K562 (cell line): ENCODE measurements around the gene TMEM135. TPM values are rescaled to one million over a fixed set of nuclear protein-coding genes. Genes with fewer than 3 reads are reported as not detected.

Experiments used
- ATAC-seq: fragments of 200-7000 bp; cut with Tn5 transposase; 3 replicates; pipeline ENCODE4 v1.9.1; 2020; ENCODE audit warnings: moderate library complexity
- BruUV-seq: library from RNA; stranded (reverse); fragments of 400-500 nt; replicated peaks from 2 replicates; lab custom pipeline; 2021; lab: Mats Ljungman, UMichigan
- CTCF ChIA-PET: fragments of 300-600 bp; formaldehyde crosslinking; extraction: SDS; loops from one replicate; lab custom pipeline; 2021; ENCODE audit warnings: low intra/inter-chr PET ratio; lab: Yijun Ruan, JAX
- POLR2A ChIA-PET: fragments of 300-600, 350-650 bp; sonication (Branson Sonifier 250); formaldehyde crosslinking; extraction: SDS; loops from one replicate; lab custom pipeline; 2021; ENCODE audit warnings: antibody characterized with exemption, inconsistent platforms; lab: Yijun Ruan, JAX
- DNase-seq, 4 experiments: peaks; one replicate each; pipeline versions ENCODE4 v3.0.0 to v3.0.0-alpha.2; 2011 to 2018; ENCODE audit warnings: low spot score in 3 of 4, mixed read lengths in 3 of 4; ENCODE audit errors: extremely low read depth in 1 of 4
- FAIRE-seq: peaks from 2 replicates; lab custom pipeline; 2011; peaks lifted over from hg19 to GRCh38; lab: Jason Lieb, UNC
- H2AFZ ChIP-seq: 2 replicates; pipeline ENCODE4 v1.6.0; 2011; ENCODE audit warnings: low read depth, low read length, control low read depth, inconsistent platforms
- H3K27ac ChIP-seq: fragments of 200-600 bp; 3 replicates; pipeline ENCODE4 v1.8.0; 2011; ENCODE audit warnings: low read depth, mild to moderate bottlenecking, control low read depth, inconsistent platforms, low read length, moderate library complexity, mixed read lengths; ENCODE audit errors: extremely low read depth
- H3K27me3 ChIP-seq, 2 experiments: fragments of 300-600 bp in 1 of 2; 2 replicates in 1 of 2; 3 replicates in 1 of 2; pipeline versions ENCODE4 v1.6.0 to v1.8.0; 2011; ENCODE audit warnings: inconsistent platforms in 2 of 2, low read length in 2 of 2, mild to moderate bottlenecking in 1 of 2, mixed read lengths in 1 of 2, moderate library complexity in 1 of 2; ENCODE audit not compliant: control insufficient read depth in 2 of 2, insufficient read depth in 2 of 2
- H3K36me3 ChIP-seq: fragments of 300-600 bp; 3 replicates; pipeline ENCODE4 v1.8.0; 2011; ENCODE audit warnings: mild to moderate bottlenecking, low read length, inconsistent platforms; ENCODE audit not compliant: control insufficient read depth, insufficient read depth
- H3K4me1 ChIP-seq, 2 experiments: fragments of 200-600 bp in 1 of 2; replicated peaks in 1 of 2; 2 replicates in 1 of 2; 3 replicates in 1 of 2; pipeline versions ENCODE4 v1.5.1 to v1.8.0; 2011; ENCODE audit warnings: inconsistent platforms in 2 of 2, low read length in 2 of 2, mild to moderate bottlenecking in 1 of 2, mixed read lengths in 1 of 2, moderate library complexity in 1 of 2; ENCODE audit not compliant: control insufficient read depth in 2 of 2, insufficient read depth in 2 of 2
- H3K4me2 ChIP-seq: 2 replicates; pipeline ENCODE4 v1.6.1; 2011; ENCODE audit warnings: low read length, control low read depth, inconsistent platforms, mixed read lengths; ENCODE audit not compliant: insufficient read depth
- H3K4me3 ChIP-seq: fragments of 200-600 bp; sonication (generic), shearing (Covaris generic); 2 replicates; pipeline ENCODE4 v1.5.1; 2016; ENCODE audit warnings: control low read depth, inconsistent platforms
- H3K79me2 ChIP-seq: fragments of 200-600 bp; 3 replicates; pipeline ENCODE4 v1.8.0; 2011; ENCODE audit warnings: low read length, inconsistent platforms; ENCODE audit not compliant: control insufficient read depth, insufficient read depth
- H3K9ac ChIP-seq, 2 experiments: 2 replicates each; pipeline versions ENCODE4 v1.6.0 to v1.6.1; 2011; ENCODE audit warnings: low read depth in 2 of 2, low read length in 2 of 2, control low read depth in 1 of 2, inconsistent platforms in 1 of 2, mild to moderate bottlenecking in 1 of 2, mixed read lengths in 1 of 2; ENCODE audit not compliant: insufficient read depth in 1 of 2
- H3K9me1 ChIP-seq: one replicate; pipeline ENCODE4 v1.6.0; 2011; ENCODE audit warnings: inconsistent platforms, mild to moderate bottlenecking, low read length, moderate library complexity; ENCODE audit not compliant: control insufficient read depth, insufficient read depth
- H3K9me3 ChIP-seq: replicated peaks from 2 replicates; pipeline ENCODE4 v1.5.1; 2011; ENCODE audit warnings: low read depth, low read length, inconsistent platforms; ENCODE audit not compliant: control insufficient read depth, insufficient read depth
- H4K20me1 ChIP-seq: replicated peaks from 2 replicates; pipeline ENCODE4 v1.6.1; 2011; ENCODE audit warnings: low read length, inconsistent platforms, mixed read lengths; ENCODE audit not compliant: control insufficient read depth, insufficient read depth
- ATF1 ChIP-seq, 2 experiments: fragments of 450-650 bp in 1 of 2; IDR thresholded peaks; 2 replicates each; pipeline ENCODE4 v1.6.1; 2016; ENCODE audit warnings: missing compliant biosample characterization in 1 of 2, missing genetic modification characterization in 1 of 2
- ATF7 ChIP-seq: fragments of 450-650 bp; IDR thresholded peaks from 2 replicates; pipeline ENCODE4 v1.7.1; 2014; ENCODE audit warnings: mild to moderate bottlenecking, moderate library complexity
- CBFA2T3 ChIP-seq: fragments of 450-650 bp; IDR thresholded peaks from 2 replicates; pipeline ENCODE4 v1.6.1; 2017
- CEBPB ChIP-seq: fragments of 450-650 bp; IDR thresholded peaks from 2 replicates; pipeline ENCODE4 v1.6.1; 2016; ENCODE audit warnings: missing genetic modification characterization, missing compliant biosample characterization
- CEBPG ChIP-seq, 3 experiments: fragments of 200-800 bp in 1 of 3; sonication (Bioruptor generic) in 1 of 3; sonication (generic) in 1 of 3; formaldehyde crosslinking in 1 of 3; IDR thresholded peaks in 2 of 3; conservative IDR thresholded peaks in 1 of 3; 2 replicates each; pipeline versions ENCODE4 v1.6.1 to v1.8.0; 2016 to 2022; ENCODE audit warnings: missing compliant biosample characterization in 2 of 3, missing genetic modification characterization in 2 of 3, mild to moderate bottlenecking in 1 of 3, missing genetic modification reagents in 1 of 3
- CXXC5 ChIP-seq: fragments of 250-450 bp; sonication (Bioruptor Pico); IDR thresholded peaks from 2 replicates; pipeline ENCODE4 v1.8.0; 2022; ENCODE audit warnings: inconsistent platforms, mild to moderate bottlenecking, moderate library complexity
- ELF4 ChIP-seq: fragments of 450-650 bp; formaldehyde crosslinking; IDR thresholded peaks from 2 replicates; pipeline ENCODE4 v1.4.0; 2022; ENCODE audit warnings: missing genetic modification characterization
- ESRRA ChIP-seq: fragments of 450-650 bp; IDR thresholded peaks from 2 replicates; pipeline ENCODE4 v1.6.1; 2014; ENCODE audit warnings: low read depth, mild to moderate bottlenecking, moderate library complexity, borderline replicate concordance
- HMG20A ChIP-seq: fragments of 450-650 bp; formaldehyde crosslinking; conservative IDR thresholded peaks from 2 replicates; pipeline ENCODE4 v1.4.0; 2020; ENCODE audit warnings: mild to moderate bottlenecking, mixed read lengths
- JUN ChIP-seq, 2 experiments: sonication (generic) in 1 of 2; formaldehyde crosslinking in 1 of 2; IDR thresholded peaks; 2 replicates each; pipeline versions ENCODE4 v1.6.1 to v1.8.0; 2012 to 2022; ENCODE audit warnings: borderline replicate concordance in 2 of 2, mild to moderate bottlenecking in 2 of 2, improper control_type of control experiment in 1 of 2, low read depth in 1 of 2, low read length in 1 of 2, missing genetic modification reagents in 1 of 2
- JUND ChIP-seq, 2 experiments: IDR thresholded peaks; 2 replicates in 1 of 2; 3 replicates in 1 of 2; pipeline ENCODE4 v1.6.1; 2011; ENCODE audit warnings: borderline replicate concordance in 2 of 2, low read depth in 2 of 2, low read length in 2 of 2, improper control_type of control experiment in 1 of 2, missing biosample characterization in 1 of 2, missing genetic modification characterization in 1 of 2, missing genetic modification reagents in 1 of 2
- MEIS2 ChIP-seq: fragments of 450-650 bp; IDR thresholded peaks from 2 replicates; pipeline ENCODE4 v1.6.1; 2014; ENCODE audit warnings: mild to moderate bottlenecking; ENCODE audit not compliant: partially characterized antibody
- NFIC ChIP-seq: fragments of 450-650 bp; IDR thresholded peaks from 2 replicates; pipeline ENCODE4 v1.6.1; 2017; ENCODE audit warnings: mild to moderate bottlenecking, inconsistent platforms
- RCOR1 ChIP-seq, 2 experiments: IDR thresholded peaks; 2 replicates each; pipeline ENCODE4 v1.6.1; 2012; ENCODE audit warnings: low read depth in 2 of 2, low read length in 2 of 2, borderline replicate concordance in 1 of 2, improper control_type of control experiment in 1 of 2
- SMAD4 ChIP-seq: fragments of 250-450 bp; sonication (Bioruptor Pico); conservative IDR thresholded peaks from 2 replicates; pipeline ENCODE4 v1.8.0; 2021; ENCODE audit warnings: inconsistent platforms, mild to moderate bottlenecking, moderate library complexity
- SMARCA4 ChIP-seq: fragments of 450-650 bp; IDR thresholded peaks from 2 replicates; pipeline ENCODE4 v1.6.1; 2016
- SMARCE1 ChIP-seq: fragments of 450-650 bp; IDR thresholded peaks from 2 replicates; pipeline ENCODE4 v1.7.1; 2016; ENCODE audit warnings: mild to moderate bottlenecking
- ZC3H8 ChIP-seq: fragments of 450-650 bp; IDR thresholded peaks from 2 replicates; pipeline ENCODE4 v1.6.1; 2017
- WGBS: fragments of 100-300 bp; shearing (Covaris generic); methylation state at CpG from one replicate; pipeline ENCODE4 v1.1.6; 2016; ENCODE audit warnings: low coverage, mixed read lengths; ENCODE audit not compliant: insufficient coverage; ENCODE audit errors: missing lambda C conversion rate; 5-methylcytosine and 5-hydroxymethylcytosine counted together
- in situ Hi-C: fragments of 300-500 bp; cut with MboI; formaldehyde crosslinking; loops from 4 replicates; pipeline ENCODE4 v1.15.0; 2018; ENCODE audit warnings: inconsistent platforms, mixed read lengths
- intact Hi-C: fragments of 100-400 bp; cut with micrococcal nuclease; formaldehyde crosslinking; loops from 2 replicates; pipeline ENCODE4 v1.14.2; 2022
- polyA plus RNA-seq, 8 experiments: library from polyadenylated mRNA; depleted of rRNA in 4 of 8; stranded (reverse) in 5 of 8; unstranded in 3 of 8; fragments of >200 nt; fragmentation: Nextera tagmentation in 2 of 8; fragmentation: Illumina TruSeq in 1 of 8; extraction: Ambion mirVana in 2 of 8; extraction: Trizol in 1 of 8; gene quantifications; 2 replicates each; pipeline versions ENCODE4 v1.2.1 to v1.2.3, GENCODE V29; 2011 to 2014; ENCODE audit warnings: inconsistent platforms in 1 of 8, missing spikeins in 1 of 8
- total RNA-seq, 7 experiments: library from RNA; depleted of rRNA in 6 of 7; stranded (reverse); fragments of >200 nt in 6 of 7; fragmentation: Illumina TruSeq in 2 of 7; extraction: Trizol in 2 of 7; gene quantifications; 2 replicates each; pipeline versions ENCODE4 v1.2.1 to v1.2.3, GENCODE V29; 2011 to 2021; ENCODE audit warnings: low replicate concordance in 1 of 7
- TF ChIP-seq, protein P1 (sequence below): fragments of 450-650 bp; IDR thresholded peaks from 2 replicates; pipeline ENCODE4 v1.6.1; 2016; ENCODE audit warnings: missing biosample characterization, missing genetic modification characterization
- TF ChIP-seq, protein P2 (sequence below), 2 experiments: fragments of 450-650 bp in 1 of 2; sonication (generic) in 1 of 2; formaldehyde crosslinking in 1 of 2; IDR thresholded peaks in 1 of 2; conservative IDR thresholded peaks in 1 of 2; 2 replicates each; pipeline versions ENCODE4 v1.6.1 to v1.8.1; 2016 to 2023; ENCODE audit warnings: mild to moderate bottlenecking in 2 of 2, moderate library complexity in 2 of 2, inconsistent platforms in 1 of 2, missing genetic modification reagents in 1 of 2

The TMEM135 gene
- total and polyA plus RNA-seq, 9 of the 15 experiments (the other 6 are each of a cell fraction or from before 2014, with no cell fraction given), result 17.3 to 53.6 (median 24.9) TPM

DNA sequence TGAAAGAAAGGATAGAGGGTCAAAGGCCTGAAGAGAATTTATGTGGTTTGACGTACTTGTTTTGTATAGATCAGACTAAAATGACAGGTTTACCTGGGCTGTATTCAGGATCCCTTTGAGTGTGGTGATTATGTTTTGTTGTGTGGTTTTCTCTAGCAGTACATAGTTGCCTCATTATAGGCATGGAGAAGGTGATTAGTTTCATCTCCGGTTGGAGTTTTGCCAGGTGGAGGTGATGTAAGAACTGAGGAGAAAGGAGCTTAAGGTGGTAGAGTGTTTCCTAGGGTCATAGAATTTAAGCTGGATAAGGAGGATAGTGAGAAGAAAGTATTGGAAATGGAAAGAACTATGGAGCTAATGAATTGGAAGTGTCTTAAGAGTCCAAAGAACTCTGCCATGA, 229.0 kb downstream of the TMEM135 start:
- H3K9me3 ChIP-seq, result no peaks in the 10 kb centered on the region
- H3K4me3 ChIP-seq, result no peak overlapping the region
- ATAC-seq, result peak; percentile 87
- WGBS, result 11% methylated on average over 2 of the region's 2 CpGs
- no peaks in the 10 kb centered on the region for H3K79me2 ChIP-seq
- CTCF ChIA-PET, result no interaction called here
- H3K27ac ChIP-seq, result no peak overlapping the region
- no TSS peak for BruUV-seq
- H3K4me1 ChIP-seq, result peaks cover 0 to 5% of the 10 kb centered on the region in 2 experiments; a peak in 2 of 5 replicates
- no peaks in the 10 kb centered on the region for H3K9me1 ChIP-seq
- FAIRE-seq, result peak; percentile 67
- H2AFZ ChIP-seq, result no peak overlapping the region
- no peak overlapping the region for H3K9ac ChIP-seq
- no peaks in the 10 kb centered on the region for H4K20me1 ChIP-seq
- POLR2A ChIA-PET, result interaction anchor here (0.9 to 1.0 kb wide), 2 partner anchors 8 to 313 kb away, joined by 3 read pairs; no protein-coding TSS in a partner anchor
- H3K4me2 ChIP-seq, result no peak overlapping the region
- no peaks in the 10 kb centered on the region for H3K36me3 ChIP-seq
- in situ Hi-C loops (no loop called here), intact Hi-C loops (no loop called here)
- no peaks in the 10 kb centered on the region for H3K27me3 ChIP-seq
- DNase-seq, result peak in 3 of 4 experiments; percentile 7 to 56 (median 13)
- TF ChIP-seq CEBPG (CRISPR knock-in tag; IDR thresholded peaks at IDR 0.05) (peak; percentile 83), CEBPG (tag; conservative IDR thresholded peaks at IDR 0.05 in 1 of 2, IDR thresholded peaks at IDR 0.05 in 1 of 2) (peak; percentile 77 to 90), CXXC5 (peak; percentile 31; the same call in 1 of the 2 replicates), ESRRA (0 out of 2 replicates have a peak, but pooled peaks have one; percentile 12), CEBPB (tag) (peak; percentile 88), MEIS2 (no peak), ATF1 (CRISPR knock-in tag; IDR thresholded peaks at IDR 0.05) (no peak), ATF1 (tag; IDR thresholded peaks at IDR 0.05) (0 out of 2 replicates have a peak, but pooled peaks have one; percentile 9), SMAD4 (CRISPR knock-in tag) (0 out of 2 replicates have a peak, but pooled peaks have one; percentile 20), NFIC (peak; percentile 95), HMG20A (CRISPR knock-in tag) (no peak), SMARCA4 (peak; percentile 51; the same call in 1 of the 2 replicates), SMARCE1 (peak; percentile 37; the same call in 1 of the 2 replicates), ZC3H8 (no peak), JUND (IDR thresholded peaks at IDR 0.05; ENCODE audit: borderline replicate concordance, low read depth, low read length) (peak; percentile 66), JUND (tag; IDR thresholded peaks at IDR 0.05; ENCODE audit: borderline replicate concordance, low read depth, low read length) (peak; percentile 38; the same call in 1 of the 3 replicates), CBFA2T3 (0 out of 2 replicates have a peak, but pooled peaks have one; percentile 7), ATF7 (peak; percentile 85), ELF4 (CRISPR knock-in tag) (0 out of 2 replicates have a peak, but pooled peaks have one; percentile 28), JUN (IDR thresholded peaks at IDR 0.05; ENCODE audit: borderline replicate concordance, low read depth, low read length) (0 out of 2 replicates have a peak, but pooled peaks have one; percentile 11), JUN (CRISPR knock-in tag; IDR thresholded peaks at IDR 0.05; ENCODE audit: borderline replicate concordance) (no peak), RCOR1 (IDR thresholded peaks at IDR 0.05; ENCODE audit: borderline replicate concordance in 1 of 2, low read depth in 2 of 2, low read length in 2 of 2) (0 out of 4 replicates have a peak, but pooled peaks of 1 of the 2 experiments have one; percentile 12)
- TF ChIP-seq, protein P1, sequence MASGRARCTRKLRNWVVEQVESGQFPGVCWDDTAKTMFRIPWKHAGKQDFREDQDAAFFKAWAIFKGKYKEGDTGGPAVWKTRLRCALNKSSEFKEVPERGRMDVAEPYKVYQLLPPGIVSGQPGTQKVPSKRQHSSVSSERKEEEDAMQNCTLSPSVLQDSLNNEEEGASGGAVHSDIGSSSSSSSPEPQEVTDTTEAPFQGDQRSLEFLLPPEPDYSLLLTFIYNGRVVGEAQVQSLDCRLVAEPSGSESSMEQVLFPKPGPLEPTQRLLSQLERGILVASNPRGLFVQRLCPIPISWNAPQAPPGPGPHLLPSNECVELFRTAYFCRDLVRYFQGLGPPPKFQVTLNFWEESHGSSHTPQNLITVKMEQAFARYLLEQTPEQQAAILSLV (tag), result 0 out of 2 replicates have a peak, but pooled peaks have one; percentile 62
- TF ChIP-seq, protein P2, sequence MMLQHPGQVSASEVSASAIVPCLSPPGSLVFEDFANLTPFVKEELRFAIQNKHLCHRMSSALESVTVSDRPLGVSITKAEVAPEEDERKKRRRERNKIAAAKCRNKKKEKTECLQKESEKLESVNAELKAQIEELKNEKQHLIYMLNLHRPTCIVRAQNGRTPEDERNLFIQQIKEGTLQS (IDR thresholded peaks at IDR 0.05), result peak; percentile 95
- TF ChIP-seq, protein P2 (CRISPR knock-in tag; conservative IDR thresholded peaks at IDR 0.05), result no peak
